Placental pericyte (primary cell): ENCODE data around the gene CNTN1. TPM values are rescaled to one million over a fixed set of nuclear protein-coding genes. Genes with fewer than 3 reads are reported as not detected.

Source experiments
- total RNA-seq: library from RNA; depleted of rRNA; stranded (reverse); fragments of >200 nt; gene quantifications from 2 replicates; pipeline ENCODE4 v1.2.3, GENCODE V29; 2012

Gene CNTN1
- 0.43 TPM in 1 of 2 replicates, not detected in the other for total RNA-seq

DNA sequence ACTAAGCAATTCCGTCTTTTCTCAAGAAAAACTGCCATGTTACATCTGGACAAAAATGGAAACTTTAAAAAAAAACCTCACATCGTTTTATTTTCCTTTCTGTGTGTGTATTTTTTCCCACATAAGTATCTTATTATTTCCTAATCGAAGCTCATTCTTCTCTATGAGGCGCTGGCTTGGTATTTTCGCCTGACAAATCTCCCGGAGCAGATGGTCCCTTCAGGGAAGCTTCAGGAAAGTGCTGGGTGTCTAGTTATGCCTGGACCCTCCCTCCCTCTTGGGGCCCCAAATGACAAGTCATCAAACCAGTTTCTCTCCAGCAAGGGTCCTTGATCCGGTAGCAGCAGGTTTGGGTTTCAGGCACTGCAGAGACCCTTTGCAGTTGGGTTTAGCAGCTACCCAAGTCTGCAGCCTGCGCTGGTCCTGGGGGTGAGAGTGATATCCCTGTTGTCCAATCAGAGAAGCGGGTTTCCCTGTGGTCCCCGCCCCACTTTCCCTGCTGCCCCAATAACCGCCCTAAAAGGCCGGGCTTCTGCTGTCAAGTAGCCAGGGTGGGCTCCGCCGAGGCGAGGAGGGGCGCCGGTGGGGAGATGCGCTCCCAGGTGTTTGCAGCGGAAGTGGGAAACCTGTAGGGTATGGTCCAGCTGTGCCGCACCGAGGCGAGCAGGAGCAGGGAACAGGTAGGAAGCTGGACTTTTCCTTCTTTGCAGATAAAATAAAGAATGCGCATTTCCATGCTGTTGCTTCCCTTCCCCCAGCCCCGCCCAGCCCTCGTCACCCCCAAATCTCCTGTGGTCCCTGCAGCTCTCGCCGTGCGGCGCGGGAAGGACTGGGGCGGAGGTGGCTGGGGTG lies at the start of gene CNTN1:
TSS of gene CNTN1 (plus strand) at position 527 of the 852 bp plus-strand sequence.

